ENCODE measurements around the gene MED7.
"Not testable (repeated sequence)": the region's sequence is repeated elsewhere in the genome, so short reads cannot be mapped to it uniquely, and the experiment has no call there.

Gene MED7

GRCh38 chr5:157142317-157143126 lies at the start of gene MED7:
Gene MED7 (minus strand): TSS chr5:157142865. CDS start chr5:157139431, 3,434 bp downstream.
- Histone ChIP-seq H3K36me3 (ENCODE audit: control insufficient read depth in 1 of 2, insufficient read depth in 2 of 2, low read length in 2 of 2) (peaks cover 4 to 14% of the 10 kb centered on the region in 2 donors), H3K9me3 (ENCODE audit: control insufficient read depth in 1 of 2, low read length in 2 of 2) (no peaks in the 10 kb centered on the region), H3K27me3 (ENCODE audit: control insufficient read depth in 1 of 2, insufficient read depth in 2 of 2, low read length in 2 of 2) (no peaks in the 10 kb centered on the region), H3K9ac (ENCODE audit: low read depth in 1 of 2, low read length in 2 of 2) (peak within 1 kb of the TSS; percentile 79 to 98), H3K4me1 (ENCODE audit: control insufficient read depth in 1 of 2, insufficient read depth in 2 of 2, low read length in 2 of 2) (peaks cover 5 to 17% of the 10 kb centered on the region in 2 donors), H3K27ac (ENCODE audit: low read depth, low read length) (peak within 1 kb of the TSS; percentile 90), H3K4me3 (ENCODE audit: low read depth in 1 of 2, low read length in 2 of 2) (peak within 1 kb of the TSS; percentile 84 to 99)

GRCh38 chr5:157189223-157189622 lies 46.6 kb upstream of the MED7 start:
- Histone ChIP-seq H3K4me1 (ENCODE audit: control insufficient read depth in 1 of 2, insufficient read depth in 2 of 2, low read length in 2 of 2) (no peaks in the 10 kb centered on the region), H3K9ac (ENCODE audit: low read depth in 1 of 2, low read length in 2 of 2) (no peak overlapping the region), H3K36me3 (ENCODE audit: control insufficient read depth in 1 of 2, insufficient read depth in 2 of 2, low read length in 2 of 2) (no peaks in the 10 kb centered on the region), H3K4me3 (ENCODE audit: low read depth in 1 of 2, low read length in 2 of 2) (no peak overlapping the region), H3K27ac (ENCODE audit: low read depth, low read length) (no peak overlapping the region), H3K27me3 (ENCODE audit: control insufficient read depth in 1 of 2, insufficient read depth in 2 of 2, low read length in 2 of 2) (peaks cover 0 to 2% of the 10 kb centered on the region in 2 donors), H3K9me3 (ENCODE audit: control insufficient read depth in 1 of 2, low read length in 2 of 2) (no peaks in the 10 kb centered on the region)

GRCh38 chr5:157188270-157188669 lies 45.6 kb upstream of the MED7 start:
- no peaks in the 10 kb centered on the region for H3K9me3 ChIP-seq (ENCODE audit: control insufficient read depth in 1 of 2, low read length in 2 of 2)
- no peaks in the 10 kb centered on the region for H3K4me1 ChIP-seq (ENCODE audit: control insufficient read depth in 1 of 2, insufficient read depth in 2 of 2, low read length in 2 of 2)
- no peaks in the 10 kb centered on the region for H3K36me3 ChIP-seq (ENCODE audit: control insufficient read depth in 1 of 2, insufficient read depth in 2 of 2, low read length in 2 of 2)
- H3K27ac ChIP-seq (ENCODE audit: low read depth, low read length), result no peak overlapping the region
- H3K27me3 ChIP-seq (ENCODE audit: control insufficient read depth in 1 of 2, insufficient read depth in 2 of 2, low read length in 2 of 2), result peaks cover 0 to 3% of the 10 kb centered on the region in 2 donors
- H3K9ac ChIP-seq (ENCODE audit: low read depth in 1 of 2, low read length in 2 of 2), result no peak overlapping the region
- no peak overlapping the region for H3K4me3 ChIP-seq (ENCODE audit: low read depth in 1 of 2, low read length in 2 of 2)

- H3K27me3 ChIP-seq (ENCODE audit: control insufficient read depth in 1 of 2, insufficient read depth in 2 of 2, low read length in 2 of 2), result peaks cover 0 to 3% of the 10 kb centered on the region in 2 donors
- no peaks in the 10 kb centered on the region for H3K36me3 ChIP-seq (ENCODE audit: control insufficient read depth in 1 of 2, insufficient read depth in 2 of 2, low read length in 2 of 2)
- no peak overlapping the region for H3K9ac ChIP-seq (ENCODE audit: low read depth in 1 of 2, low read length in 2 of 2)
- no peak overlapping the region for H3K4me3 ChIP-seq (ENCODE audit: low read depth in 1 of 2, low read length in 2 of 2)
- no peaks in the 10 kb centered on the region for H3K4me1 ChIP-seq (ENCODE audit: control insufficient read depth in 1 of 2, insufficient read depth in 2 of 2, low read length in 2 of 2)
- no peaks in the 10 kb centered on the region for H3K9me3 ChIP-seq (ENCODE audit: control insufficient read depth in 1 of 2, low read length in 2 of 2)
- no peak overlapping the region for H3K27ac ChIP-seq (ENCODE audit: low read depth, low read length)
These were observed 44.5 kb upstream of the MED7 start for GRCh38 chr5:157187046-157187754.

GRCh38 chr5:157186309-157187045 lies 43.8 kb upstream of the MED7 start:
- Histone ChIP-seq H3K36me3 (ENCODE audit: control insufficient read depth in 1 of 2, insufficient read depth in 2 of 2, low read length in 2 of 2) (no peaks in the 10 kb centered on the region), H3K9ac (ENCODE audit: low read depth in 1 of 2, low read length in 2 of 2) (no peak overlapping the region), H3K27me3 (ENCODE audit: control insufficient read depth in 1 of 2, insufficient read depth in 2 of 2, low read length in 2 of 2) (peaks cover 0 to 3% of the 10 kb centered on the region in 2 donors), H3K9me3 (ENCODE audit: control insufficient read depth in 1 of 2, low read length in 2 of 2) (no peaks in the 10 kb centered on the region), H3K4me3 (ENCODE audit: low read depth in 1 of 2, low read length in 2 of 2) (no peak overlapping the region), H3K27ac (ENCODE audit: low read depth, low read length) (no peak overlapping the region), H3K4me1 (ENCODE audit: control insufficient read depth in 1 of 2, insufficient read depth in 2 of 2, low read length in 2 of 2) (no peaks in the 10 kb centered on the region)

GRCh38 chr5:157185122-157185521 lies 42.5 kb upstream of the MED7 start:
- H3K36me3 ChIP-seq (ENCODE audit: control insufficient read depth in 1 of 2, insufficient read depth in 2 of 2, low read length in 2 of 2); H3K27me3 ChIP-seq (ENCODE audit: control insufficient read depth in 1 of 2, insufficient read depth in 2 of 2, low read length in 2 of 2); H3K4me3 ChIP-seq (ENCODE audit: low read depth in 1 of 2, low read length in 2 of 2): not testable (repeated sequence)

GRCh38 chr5:157184117-157184670 lies 41.5 kb upstream of the MED7 start:
- Histone ChIP-seq H3K27me3 (ENCODE audit: control insufficient read depth in 1 of 2, insufficient read depth in 2 of 2, low read length in 2 of 2) (peaks cover 0 to 3% of the 10 kb centered on the region in 2 donors), H3K9ac (ENCODE audit: low read depth in 1 of 2, low read length in 2 of 2) (no peak overlapping the region), H3K27ac (ENCODE audit: low read depth, low read length) (no peak overlapping the region), H3K4me3 (ENCODE audit: low read depth in 1 of 2, low read length in 2 of 2) (peak overlapping the region in 1 of 2 donors; percentile 24), H3K9me3 (ENCODE audit: control insufficient read depth in 1 of 2, low read length in 2 of 2) (no peaks in the 10 kb centered on the region), H3K36me3 (ENCODE audit: control insufficient read depth in 1 of 2, insufficient read depth in 2 of 2, low read length in 2 of 2) (no peaks in the 10 kb centered on the region), H3K4me1 (ENCODE audit: control insufficient read depth in 1 of 2, insufficient read depth in 2 of 2, low read length in 2 of 2) (no peaks in the 10 kb centered on the region)

More at GRCh38 chr5:157185122-157185521, 42.5 kb upstream of the MED7 start:
- not testable (repeated sequence) for H3K9me3 ChIP-seq (ENCODE audit: control insufficient read depth in 1 of 2, low read length in 2 of 2); H3K9ac ChIP-seq (ENCODE audit: low read depth in 1 of 2, low read length in 2 of 2); H3K27ac ChIP-seq (ENCODE audit: low read depth, low read length); H3K4me1 ChIP-seq (ENCODE audit: control insufficient read depth in 1 of 2, insufficient read depth in 2 of 2, low read length in 2 of 2)

GRCh38 chr5:157182143-157182757 lies 39.6 kb upstream of the MED7 start:
- no peaks in the 10 kb centered on the region for H3K9me3 ChIP-seq (ENCODE audit: control insufficient read depth in 1 of 2, low read length in 2 of 2)
- H3K4me1 ChIP-seq (ENCODE audit: control insufficient read depth in 1 of 2, insufficient read depth in 2 of 2, low read length in 2 of 2), result no peaks in the 10 kb centered on the region
- H3K36me3 ChIP-seq (ENCODE audit: control insufficient read depth in 1 of 2, insufficient read depth in 2 of 2, low read length in 2 of 2), result no peaks in the 10 kb centered on the region
- H3K4me3 ChIP-seq (ENCODE audit: low read depth in 1 of 2, low read length in 2 of 2), result peak overlapping the region; percentile 13 to 25
- peaks cover 0 to 3% of the 10 kb centered on the region in 2 donors for H3K27me3 ChIP-seq (ENCODE audit: control insufficient read depth in 1 of 2, insufficient read depth in 2 of 2, low read length in 2 of 2)
- peak overlapping the region in 1 of 2 donors; percentile 21 for H3K9ac ChIP-seq (ENCODE audit: low read depth in 1 of 2, low read length in 2 of 2)
- no peak overlapping the region for H3K27ac ChIP-seq (ENCODE audit: low read depth, low read length)

- H3K27me3 ChIP-seq (ENCODE audit: control insufficient read depth in 1 of 2, insufficient read depth in 2 of 2, low read length in 2 of 2), result peaks cover 0 to 3% of the 10 kb centered on the region in 2 donors
- no peaks in the 10 kb centered on the region for H3K36me3 ChIP-seq (ENCODE audit: control insufficient read depth in 1 of 2, insufficient read depth in 2 of 2, low read length in 2 of 2)
- H3K9ac ChIP-seq (ENCODE audit: low read depth in 1 of 2, low read length in 2 of 2), result peak within 1 kb of the TSS in 1 of 2 donors; percentile 21
- H3K9me3 ChIP-seq (ENCODE audit: control insufficient read depth in 1 of 2, low read length in 2 of 2), result no peaks in the 10 kb centered on the region
- no peaks in the 10 kb centered on the region for H3K4me1 ChIP-seq (ENCODE audit: control insufficient read depth in 1 of 2, insufficient read depth in 2 of 2, low read length in 2 of 2)
- no peak within 1 kb of the TSS for H3K27ac ChIP-seq (ENCODE audit: low read depth, low read length)
- H3K4me3 ChIP-seq (ENCODE audit: low read depth in 1 of 2, low read length in 2 of 2), result peak within 1 kb of the TSS in 1 of 2 donors; percentile 13
These were observed 38.0 kb upstream of the MED7 start, which contains the start of gene ITK for GRCh38 chr5:157180374-157181264. Gene ITK (plus strand): TSS chr5:157180840. CDS start chr5:157180978, 138 bp downstream.
